SK-N-SH (cell line): Measurements from ENCODE around the gene RFNG. TPM values are rescaled to one million over a fixed set of nuclear protein-coding genes. Genes with fewer than 3 reads are reported as not detected.
A peak's percentile ranks its signal among the peaks of the same experiment; 100 is the strongest.

ENCODE experiments used
- CTCF ChIA-PET: fragments of 300-600, 350-600 bp; formaldehyde crosslinking; extraction: SDS; loops from one replicate; lab custom pipeline; 2021; lab: Yijun Ruan, JAX
- POLR2A ChIA-PET: fragments of 350-600 bp; sonication (Branson Sonifier 250); formaldehyde crosslinking; extraction: SDS; loops from one replicate; lab custom pipeline; 2020; ENCODE audit warnings: antibody characterized with exemption, inconsistent platforms; lab: Yijun Ruan, JAX
- DNase-seq: peaks from one replicate; pipeline ENCODE4 v3.0.0; 2012
- H2AFZ ChIP-seq: fragments of 200-600 bp; sonication (generic); 2 replicates; pipeline ENCODE4 v1.8.1; 2016; ENCODE audit warnings: antibody characterized with exemption, mild to moderate bottlenecking, low read depth
- H3F3A ChIP-seq: fragments of 200-600 bp; sonication (generic); replicated peaks from 2 replicates; pipeline ENCODE3; 2016; ENCODE audit warnings: antibody characterized with exemption, mild to moderate bottlenecking; ENCODE audit not compliant: insufficient read depth
- H3K27ac ChIP-seq, 2 experiments: fragments of 200-500 bp in 1 of 2; fragments of 200-600 bp in 1 of 2; sonication (Bioruptor generic) in 1 of 2; sonication (generic), shearing (Covaris generic) in 1 of 2; 2 replicates each; pipeline versions ENCODE4 v1.5.1 to v1.6.1; 2014 to 2016; ENCODE audit warnings: low read depth in 2 of 2, inconsistent platforms in 1 of 2, low read length in 1 of 2, mild to moderate bottlenecking in 1 of 2, mixed read lengths in 1 of 2
- H3K27me3 ChIP-seq: fragments of 200-600 bp; sonication (generic), shearing (Covaris generic); 2 replicates; pipeline ENCODE4 v1.6.1; 2016; ENCODE audit warnings: mixed run types; ENCODE audit not compliant: insufficient read depth
- H3K36me3 ChIP-seq, 2 experiments: fragments of 200-500 bp in 1 of 2; fragments of 200-600 bp in 1 of 2; sonication (Bioruptor generic) in 1 of 2; sonication (generic) in 1 of 2; replicated peaks in 1 of 2; 2 replicates each; pipeline versions ENCODE3 to v1.5.1; 2014 to 2016; ENCODE audit warnings: low read length in 1 of 2, mild to moderate bottlenecking in 1 of 2; ENCODE audit not compliant: insufficient read depth in 2 of 2, control insufficient read depth in 1 of 2
- H3K4me1 ChIP-seq, 2 experiments: fragments of 200-500 bp in 1 of 2; fragments of 200-600 bp in 1 of 2; sonication (Bioruptor generic) in 1 of 2; sonication (generic), shearing (Covaris generic) in 1 of 2; 2 replicates each; pipeline versions ENCODE4 v1.5.1 to v1.6.1; 2014 to 2016; ENCODE audit warnings: low read depth in 1 of 2, low read length in 1 of 2, mixed run types in 1 of 2; ENCODE audit not compliant: insufficient read depth in 2 of 2, control insufficient read depth in 1 of 2
- H3K4me2 ChIP-seq: fragments of 200-600 bp; sonication (generic), shearing (Covaris generic); 2 replicates; pipeline ENCODE4 v1.6.1; 2017; ENCODE audit warnings: mixed run types
- H3K4me3 ChIP-seq, 2 experiments: fragments of 200-500 bp in 1 of 2; fragments of 200-600 bp in 1 of 2; sonication (Bioruptor generic) in 1 of 2; sonication (generic), shearing (Covaris generic) in 1 of 2; 2 replicates each; pipeline versions ENCODE4 v1.5.1 to v1.8.1; 2014 to 2016; ENCODE audit warnings: low read depth in 2 of 2, inconsistent platforms in 1 of 2, low read length in 1 of 2, mild to moderate bottlenecking in 1 of 2, mixed read lengths in 1 of 2, moderate library complexity in 1 of 2
- H3K79me2 ChIP-seq: fragments of 200-600 bp; sonication (generic); 2 replicates; pipeline ENCODE4 v1.8.1; 2017; ENCODE audit warnings: mild to moderate bottlenecking; ENCODE audit not compliant: insufficient read depth
- H3K9ac ChIP-seq: fragments of 200-600 bp; sonication (generic); 2 replicates; pipeline ENCODE4 v1.6.1; 2017; ENCODE audit warnings: mixed run types
- H3K9me2 ChIP-seq: fragments of 200-600 bp; sonication (generic); 2 replicates; pipeline ENCODE4 v1.6.1; 2017; ENCODE audit warnings: mixed run types
- H3K9me3 ChIP-seq: fragments of 200-600 bp; sonication (generic); 2 replicates; pipeline ENCODE4 v1.6.1; 2017; ENCODE audit warnings: mixed run types, mild to moderate bottlenecking, moderate library complexity
- H4K20me1 ChIP-seq: fragments of 200-600 bp; sonication (generic); 2 replicates; pipeline ENCODE4 v1.6.1; 2017; ENCODE audit warnings: mild to moderate bottlenecking, mixed run types; ENCODE audit not compliant: insufficient read depth
- CHD2 ChIP-seq: fragments of 150-350 bp; IDR thresholded peaks from 2 replicates; pipeline ENCODE4 v1.6.1; 2018; ENCODE audit warnings: low read length; ENCODE audit not compliant: partially characterized antibody
- CTCF ChIP-seq: fragments of 200-600 bp; sonication (generic); IDR thresholded peaks from 2 replicates; pipeline ENCODE4 v1.6.1; 2017; ENCODE audit warnings: antibody characterized with exemption, mild to moderate bottlenecking, moderate library complexity
- EZH2phosphoT487 ChIP-seq: fragments of 200-600 bp; sonication (generic); IDR thresholded peaks from 2 replicates; pipeline ENCODE4 v1.6.1; 2017; ENCODE audit warnings: low read depth, mixed run types, mild to moderate bottlenecking, antibody characterized with exemption, moderate library complexity, borderline replicate concordance
- GABPA ChIP-seq: IDR thresholded peaks from 2 replicates; pipeline ENCODE4 v1.4.0; 2012; ENCODE audit warnings: low read depth, mild to moderate bottlenecking
- NRF1 ChIP-seq: IDR thresholded peaks from 2 replicates; pipeline ENCODE4 v1.6.1; 2012; ENCODE audit warnings: low read depth, mild to moderate bottlenecking, low read length
- POLR2AphosphoS5 ChIP-seq: IDR thresholded peaks from 2 replicates; pipeline ENCODE4 v1.6.1; 2012; ENCODE audit warnings: low read depth, low read length
- RAD21 ChIP-seq: IDR thresholded peaks from 2 replicates; pipeline ENCODE4 v1.6.1; 2012; ENCODE audit warnings: mild to moderate bottlenecking, low read length
- RCOR1 ChIP-seq: fragments of 150-350 bp; IDR thresholded peaks from 2 replicates; pipeline ENCODE4 v1.6.1; 2017; ENCODE audit warnings: antibody characterized with exemption, low read length
- SIN3A ChIP-seq: IDR thresholded peaks from 2 replicates; pipeline ENCODE4 v1.6.1; 2012; ENCODE audit warnings: low read depth, mild to moderate bottlenecking, low read length, moderate library complexity, borderline replicate concordance
- ZBTB33 ChIP-seq: IDR thresholded peaks from 2 replicates; pipeline ENCODE4 v1.4.0; 2012; ENCODE audit warnings: low read depth, borderline replicate concordance
- WGBS: methylation state at CpG from one replicate; pipeline ENCODE4 v1.1.6; 2017; ENCODE audit warnings: low lambda C conversion rate; 5-methylcytosine and 5-hydroxymethylcytosine counted together
- polyA plus RNA-seq, 3 experiments: library from polyadenylated mRNA; depleted of rRNA; stranded (reverse); fragments of >200 nt; gene quantifications; 2 replicates each; pipeline ENCODE4 v1.2.3, GENCODE V29; 2012
- TF ChIP-seq, protein P1 (sequence below): fragments of 150-350 bp; IDR thresholded peaks from 2 replicates; pipeline ENCODE4 v1.6.1; 2016; ENCODE audit warnings: mild to moderate bottlenecking, low read depth, low read length
- TF ChIP-seq, protein P2 (sequence below): IDR thresholded peaks from 2 replicates; pipeline ENCODE4; 2012
- TF ChIP-seq, protein P3 (sequence below): IDR thresholded peaks from 2 replicates; pipeline ENCODE4 v1.6.1; 2012; ENCODE audit warnings: mild to moderate bottlenecking, low read depth, low read length, moderate library complexity

RFNG gene
- polyA plus RNA-seq, 1 of the 3 experiments (the other 2 are of a cell fraction) = 68.6 TPM

DNA sequence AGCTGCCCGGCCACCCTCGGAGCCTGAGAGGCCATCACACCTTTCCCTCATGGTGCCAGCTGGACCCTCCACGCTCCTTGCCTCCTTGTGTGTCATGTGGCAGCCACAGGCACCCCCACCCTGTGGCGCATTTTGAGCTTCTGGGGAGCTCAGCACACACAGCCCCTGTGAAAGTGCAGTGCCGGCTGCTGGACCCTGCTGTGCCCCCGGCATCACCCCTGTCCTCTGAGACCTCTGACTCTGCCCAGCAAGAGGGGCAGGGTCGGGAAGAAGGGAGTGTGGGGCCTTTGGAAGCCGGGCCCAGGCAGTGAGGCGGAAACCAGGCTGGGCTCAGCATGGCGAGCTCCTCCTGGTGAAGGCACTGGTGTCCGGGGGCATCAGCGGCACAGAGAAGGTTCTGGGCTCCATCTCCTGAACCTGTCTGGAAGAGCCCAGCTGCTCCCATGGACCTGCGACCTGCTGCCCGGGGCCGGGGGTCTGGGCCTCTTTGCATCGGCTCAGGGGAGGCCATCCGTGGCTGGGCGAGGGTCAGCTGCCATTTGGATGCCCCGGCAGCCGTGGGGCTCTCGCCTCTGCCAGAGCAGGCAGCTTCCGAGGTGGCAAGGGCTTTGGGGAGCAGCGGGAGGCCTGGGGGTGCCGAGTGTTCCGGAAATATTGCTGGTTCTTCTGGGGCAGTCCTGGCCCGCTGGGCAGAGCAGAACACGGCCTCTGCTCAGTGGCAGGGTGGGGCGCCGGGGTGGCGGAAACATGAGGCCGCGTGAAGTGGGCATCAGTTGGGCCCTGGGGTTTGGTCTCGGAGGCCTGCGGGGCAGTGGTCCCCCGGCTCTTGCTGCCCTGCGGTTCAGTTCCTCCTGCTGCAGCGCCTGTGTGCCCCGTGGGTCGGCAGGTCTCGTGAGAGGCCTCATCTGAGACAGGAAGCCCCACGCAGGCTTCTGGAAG lies 46.8 kb downstream of the RFNG start (continued):
- TF ChIP-seq CTCF (no peak), GABPA (no peak)
- TF ChIP-seq, protein P1, sequence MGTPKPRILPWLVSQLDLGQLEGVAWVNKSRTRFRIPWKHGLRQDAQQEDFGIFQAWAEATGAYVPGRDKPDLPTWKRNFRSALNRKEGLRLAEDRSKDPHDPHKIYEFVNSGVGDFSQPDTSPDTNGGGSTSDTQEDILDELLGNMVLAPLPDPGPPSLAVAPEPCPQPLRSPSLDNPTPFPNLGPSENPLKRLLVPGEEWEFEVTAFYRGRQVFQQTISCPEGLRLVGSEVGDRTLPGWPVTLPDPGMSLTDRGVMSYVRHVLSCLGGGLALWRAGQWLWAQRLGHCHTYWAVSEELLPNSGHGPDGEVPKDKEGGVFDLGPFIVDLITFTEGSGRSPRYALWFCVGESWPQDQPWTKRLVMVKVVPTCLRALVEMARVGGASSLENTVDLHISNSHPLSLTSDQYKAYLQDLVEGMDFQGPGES = no peak
- TF ChIP-seq, protein P2, sequence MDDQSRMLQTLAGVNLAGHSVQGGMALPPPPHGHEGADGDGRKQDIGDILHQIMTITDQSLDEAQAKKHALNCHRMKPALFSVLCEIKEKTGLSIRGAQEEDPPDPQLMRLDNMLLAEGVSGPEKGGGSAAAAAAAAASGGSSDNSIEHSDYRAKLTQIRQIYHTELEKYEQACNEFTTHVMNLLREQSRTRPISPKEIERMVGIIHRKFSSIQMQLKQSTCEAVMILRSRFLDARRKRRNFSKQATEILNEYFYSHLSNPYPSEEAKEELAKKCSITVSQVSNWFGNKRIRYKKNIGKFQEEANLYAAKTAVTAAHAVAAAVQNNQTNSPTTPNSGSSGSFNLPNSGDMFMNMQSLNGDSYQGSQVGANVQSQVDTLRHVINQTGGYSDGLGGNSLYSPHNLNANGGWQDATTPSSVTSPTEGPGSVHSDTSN = no peak

DNA sequence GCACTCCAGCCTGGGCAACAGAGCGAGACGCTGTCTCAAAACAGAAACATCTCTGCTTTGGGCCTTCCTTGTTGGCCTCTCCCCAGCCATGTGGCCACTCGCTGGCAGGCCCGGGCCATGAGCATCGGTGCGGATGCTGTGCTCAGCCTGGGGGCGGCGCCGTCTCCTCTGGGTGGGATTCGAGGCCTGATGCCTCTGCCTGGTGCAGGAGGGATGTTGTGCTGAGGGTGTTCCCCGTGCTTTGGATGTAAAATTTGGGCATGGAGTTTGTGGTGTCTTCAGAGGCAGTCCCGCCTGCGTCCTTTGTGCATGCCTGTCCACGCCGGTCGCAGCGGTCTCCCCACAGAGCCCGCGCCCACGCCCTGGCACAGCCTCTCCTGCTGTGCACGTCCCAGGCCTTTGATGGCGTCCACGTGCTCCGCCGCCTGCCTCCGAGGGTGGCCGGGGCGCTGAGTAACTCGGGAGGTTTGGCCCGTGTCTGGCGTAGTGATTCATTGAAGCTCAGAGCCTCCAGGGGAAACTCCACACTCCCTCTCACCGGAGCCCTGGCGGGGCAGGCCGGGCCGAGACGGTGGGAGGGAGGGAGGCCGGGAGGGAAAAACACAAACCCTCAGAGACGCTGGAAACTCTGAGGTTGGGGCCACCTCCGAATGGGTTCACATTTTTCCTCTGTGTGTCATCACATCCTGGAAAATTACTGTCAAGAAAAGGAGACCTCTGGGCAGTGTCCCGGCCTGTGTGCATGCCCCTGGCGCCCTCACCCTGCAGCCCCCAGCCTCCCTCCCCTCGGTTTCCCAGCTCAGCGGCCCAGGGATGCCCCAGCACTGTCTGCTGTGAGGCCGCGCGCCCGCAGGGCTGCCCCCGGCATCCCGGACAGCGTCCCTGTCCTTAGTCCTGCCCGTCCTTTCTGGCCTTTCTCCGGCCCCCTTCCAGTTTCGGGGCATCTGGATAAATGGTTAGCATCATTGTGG lies 47.9 kb downstream of the RFNG start:
- Histone ChIP-seq H3K27ac (peak overlapping the region; percentile 41 to 90), H3K4me3 (no peak overlapping the region; a peak in 1 of 4 replicates)
- POLR2A ChIA-PET = no interaction called here
- TF ChIP-seq RAD21 (no peak), SIN3A (peak; percentile 83; the same call in 1 of the 2 replicates), EZH2phosphoT487 (no peak), ZBTB33 (no peak; the same call in 1 of the 2 replicates), NRF1 (no peak), GABPA (no peak), POLR2AphosphoS5 (peak; percentile 37; the same call in 1 of the 2 replicates), RCOR1 (no peak), CHD2 (no peak)
- TF ChIP-seq, protein P1 = no peak
- TF ChIP-seq, protein P3, sequence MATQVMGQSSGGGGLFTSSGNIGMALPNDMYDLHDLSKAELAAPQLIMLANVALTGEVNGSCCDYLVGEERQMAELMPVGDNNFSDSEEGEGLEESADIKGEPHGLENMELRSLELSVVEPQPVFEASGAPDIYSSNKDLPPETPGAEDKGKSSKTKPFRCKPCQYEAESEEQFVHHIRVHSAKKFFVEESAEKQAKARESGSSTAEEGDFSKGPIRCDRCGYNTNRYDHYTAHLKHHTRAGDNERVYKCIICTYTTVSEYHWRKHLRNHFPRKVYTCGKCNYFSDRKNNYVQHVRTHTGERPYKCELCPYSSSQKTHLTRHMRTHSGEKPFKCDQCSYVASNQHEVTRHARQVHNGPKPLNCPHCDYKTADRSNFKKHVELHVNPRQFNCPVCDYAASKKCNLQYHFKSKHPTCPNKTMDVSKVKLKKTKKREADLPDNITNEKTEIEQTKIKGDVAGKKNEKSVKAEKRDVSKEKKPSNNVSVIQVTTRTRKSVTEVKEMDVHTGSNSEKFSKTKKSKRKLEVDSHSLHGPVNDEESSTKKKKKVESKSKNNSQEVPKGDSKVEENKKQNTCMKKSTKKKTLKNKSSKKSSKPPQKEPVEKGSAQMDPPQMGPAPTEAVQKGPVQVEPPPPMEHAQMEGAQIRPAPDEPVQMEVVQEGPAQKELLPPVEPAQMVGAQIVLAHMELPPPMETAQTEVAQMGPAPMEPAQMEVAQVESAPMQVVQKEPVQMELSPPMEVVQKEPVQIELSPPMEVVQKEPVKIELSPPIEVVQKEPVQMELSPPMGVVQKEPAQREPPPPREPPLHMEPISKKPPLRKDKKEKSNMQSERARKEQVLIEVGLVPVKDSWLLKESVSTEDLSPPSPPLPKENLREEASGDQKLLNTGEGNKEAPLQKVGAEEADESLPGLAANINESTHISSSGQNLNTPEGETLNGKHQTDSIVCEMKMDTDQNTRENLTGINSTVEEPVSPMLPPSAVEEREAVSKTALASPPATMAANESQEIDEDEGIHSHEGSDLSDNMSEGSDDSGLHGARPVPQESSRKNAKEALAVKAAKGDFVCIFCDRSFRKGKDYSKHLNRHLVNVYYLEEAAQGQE = peak; percentile 79

More for the DNA sequence above, 47.9 kb downstream of the RFNG start:
- no peaks in the 10 kb centered on the region for H3K9me3 ChIP-seq
- CTCF ChIA-PET = interaction anchor here (1.2 to 4.4 kb wide), 6 partner anchors 12 to 43 kb away, joined by 3 to 53 read pairs (median 7); partner anchors contain the start of gene NOTUM
- H3K9me2 ChIP-seq = no peaks in the 10 kb centered on the region
- H3K27me3 ChIP-seq = no peaks in the 10 kb centered on the region
- WGBS = 30% methylated on average over 47 of the region's 53 CpGs
- no peaks in the 10 kb centered on the region for H4K20me1 ChIP-seq
- no peaks in the 10 kb centered on the region for H3K36me3 ChIP-seq
- peaks cover 16 to 44% of the 10 kb centered on the region in 2 experiments; a peak in 3 of 4 replicates for H3K4me1 ChIP-seq
- H3K4me2 ChIP-seq = peak overlapping the region; percentile 75
- peaks cover 28% of the 10 kb centered on the region for H3F3A ChIP-seq
- H3K9ac ChIP-seq = peak overlapping the region; percentile 72
- DNase-seq = no peak
- H3K79me2 ChIP-seq = peaks cover 16% of the 10 kb centered on the region
- H2AFZ ChIP-seq = peak overlapping the region; percentile 36; the same call in 1 of the 2 replicates
